ENCODE results near the gene PCDH1.
"Not testable (repeated sequence)": the region's sequence is repeated elsewhere in the genome, so short reads cannot be mapped to it uniquely, and the experiment has no call there.

Gene PCDH1

GRCh38 chr5:141898448-141899049, 20.3 kb upstream of the PCDH1 start:
- no peak for FAIRE-seq

GRCh38 chr5:141897425-141897824, 19.2 kb upstream of the PCDH1 start:
- FAIRE-seq: no peak

- FAIRE-seq: not testable (repeated sequence)
Observed at GRCh38 chr5:141890429-141890828, 12.2 kb upstream of the PCDH1 start.

GRCh38 chr5:141889282-141889871, 11.2 kb upstream of the PCDH1 start:
- no peak for FAIRE-seq

GRCh38 chr5:141883892-141884318, 5.7 kb upstream of the PCDH1 start:
- FAIRE-seq: no peak

- no peak for FAIRE-seq
Observed at GRCh38 chr5:141883184-141883891, 5.1 kb upstream of the PCDH1 start.

GRCh38 chr5:141882594-141883183, 4.5 kb upstream of the PCDH1 start:
- no peak for FAIRE-seq

GRCh38 chr5:141881886-141882285, 3.7 kb upstream of the PCDH1 start:
- no peak for FAIRE-seq

- no peak for FAIRE-seq
Observed at GRCh38 chr5:141880961-141881801, 3.0 kb upstream of the PCDH1 start.

GRCh38 chr5:141879941-141880738, 1.9 kb upstream of the PCDH1 start:
- no peak for FAIRE-seq

- no peak for FAIRE-seq
Observed at GRCh38 chr5:141879426-141879759, 1.2 kb upstream of the PCDH1 start.

GRCh38 chr5:141878711-141879425, 658 bp upstream of the PCDH1 start:
- no peak for FAIRE-seq

GRCh38 chr5:141877356-141878185, 639 bp downstream of the PCDH1 start:
- FAIRE-seq: no peak

- no peak for FAIRE-seq
Observed at GRCh38 chr5:141876628-141877355, 1.4 kb downstream of the PCDH1 start.

GRCh38 chr5:141875795-141876627, 2.2 kb downstream of the PCDH1 start:
- no peak for FAIRE-seq

- FAIRE-seq: no peak
Observed at GRCh38 chr5:141875022-141875740, 3.0 kb downstream of the PCDH1 start.

- FAIRE-seq: no peak
Observed at GRCh38 chr5:141874262-141874964, 3.8 kb downstream of the PCDH1 start.

GRCh38 chr5:141873933-141874261, 4.3 kb downstream of the PCDH1 start:
- no peak for FAIRE-seq
